Gastrocnemius medialis (tissue), 4 donors: ENCODE data around the gene FTSJ3.

ENCODE experiments used
- CTCF ChIP-seq, 5 experiments: fragments of 450-650 bp in 3 of 5; fragments of 200-600 bp in 2 of 5; sonication (generic) in 2 of 5; IDR thresholded peaks in 4 of 5; conservative IDR thresholded peaks in 1 of 5; 1 replicate in 4 of 5; 2 replicates in 1 of 5; pipeline ENCODE4 v1.5.1; 2016 to 2019; ENCODE audit warnings: antibody characterized with exemption in 5 of 5, mild to moderate bottlenecking in 3 of 5, moderate library complexity in 3 of 5
- POLR2A ChIP-seq, 2 donors: fragments of 450-650 bp; IDR thresholded peaks; one replicate each; pipeline ENCODE4 v1.6.1; 2017; ENCODE audit warnings: antibody characterized with exemption in 2 of 2, mild to moderate bottlenecking in 2 of 2, moderate library complexity in 2 of 2

DNA sequence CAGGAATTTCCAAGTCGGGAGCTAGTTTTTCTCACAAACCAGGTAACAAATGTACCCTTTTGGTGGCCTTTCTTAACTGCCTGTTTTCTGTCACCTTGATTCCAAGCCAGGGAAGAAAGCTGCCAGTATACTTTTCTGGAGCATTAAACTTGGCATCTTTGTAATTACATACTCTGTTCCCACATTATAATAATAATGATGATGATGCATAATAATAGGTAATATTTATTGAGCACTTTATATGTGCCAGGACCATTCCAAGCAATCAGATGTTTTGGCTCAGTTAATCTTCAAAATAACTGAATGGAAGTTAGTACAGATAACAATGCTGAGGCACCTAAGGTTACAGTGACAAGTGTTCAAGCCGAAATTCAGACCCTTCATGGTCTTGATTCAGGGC lies 11.3 kb downstream of the FTSJ3 start:
- no peak for TF ChIP-seq CTCF (IDR thresholded peaks at IDR 0.05 in 4 of 5, conservative IDR thresholded peaks at IDR 0.05 in 1 of 5)
- TF ChIP-seq POLR2A (IDR thresholded peaks at IDR 0.05): no peak
